IMR-90 (cell line): ENCODE results near the gene FOXP1. TPM values are rescaled to one million over a fixed set of nuclear protein-coding genes. Genes with fewer than 3 reads are reported as not detected.

Experiments
- ATAC-seq: fragments of 200-7000 bp; cut with Tn5 transposase; 2 replicates; pipeline ENCODE4 v1.9.1; 2020; ENCODE audit warnings: low read depth, mild to moderate bottlenecking, moderate library complexity
- BruUV-seq: library from RNA; stranded (reverse); fragments of 400-500 nt; replicated peaks from 2 replicates; lab custom pipeline; 2021; lab: Mats Ljungman, UMichigan
- CTCF ChIA-PET: fragments of 300-600 bp; formaldehyde crosslinking; extraction: SDS; loops from one replicate; lab custom pipeline; 2021; ENCODE audit warnings: antibody characterized with exemption; lab: Yijun Ruan, JAX
- POLR2A ChIA-PET: fragments of 300-600 bp; sonication (Branson Sonifier 250); formaldehyde crosslinking; loops from one replicate; lab custom pipeline; 2022; ENCODE audit warnings: antibody characterized with exemption; ENCODE audit not compliant: unreplicated experiment; lab: Charles Lee
- DNase-seq: peaks from one replicate; pipeline ENCODE4 v3.0.0; 2013
- H2AFZ ChIP-seq: replicated peaks from 2 replicates; pipeline ENCODE3; 2013; ENCODE audit warnings: low read length, mild to moderate bottlenecking; ENCODE audit not compliant: poor library complexity
- H2AK5ac ChIP-seq: 2 replicates; pipeline ENCODE4 v1.6.1; 2013; ENCODE audit warnings: low read depth, low read length, inconsistent platforms
- H2AK9ac ChIP-seq: replicated peaks from 2 replicates; pipeline ENCODE3; 2013; ENCODE audit warnings: mild to moderate bottlenecking, low read depth, low read length, moderate library complexity; ENCODE audit not compliant: poor library complexity
- H2BK120ac ChIP-seq: 2 replicates; pipeline ENCODE4 v1.6.1; 2013; ENCODE audit warnings: low read depth, low read length, inconsistent platforms
- H2BK15ac ChIP-seq: 3 replicates; pipeline ENCODE4 v1.6.1; 2013; ENCODE audit warnings: low read depth, low read length, inconsistent platforms
- H2BK20ac ChIP-seq: 2 replicates; pipeline ENCODE4 v1.6.1; 2013; ENCODE audit warnings: low read depth, mild to moderate bottlenecking, inconsistent platforms, low read length, moderate library complexity
- H2BK5ac ChIP-seq: 2 replicates; pipeline ENCODE4 v1.6.1; 2013; ENCODE audit warnings: mild to moderate bottlenecking, low read depth, low read length, inconsistent platforms; ENCODE audit not compliant: poor library complexity, severe bottlenecking
- H3K14ac ChIP-seq: replicated peaks from 2 replicates; pipeline ENCODE4 v1.6.1; 2013; ENCODE audit warnings: low read depth, low read length, inconsistent platforms
- H3K18ac ChIP-seq: 2 replicates; pipeline ENCODE4 v1.6.1; 2013; ENCODE audit warnings: low read depth, low read length, control low read depth
- H3K23ac ChIP-seq: 2 replicates; pipeline ENCODE4 v1.6.1; 2013; ENCODE audit warnings: low read depth, low read length, inconsistent platforms
- H3K27ac ChIP-seq: 2 replicates; pipeline ENCODE4 v1.5.1; 2013; ENCODE audit warnings: mild to moderate bottlenecking, control low read depth, low read length; ENCODE audit not compliant: insufficient read depth
- H3K27me3 ChIP-seq: 2 replicates; pipeline ENCODE4 v1.6.1; 2013; ENCODE audit warnings: low read length; ENCODE audit not compliant: control insufficient read depth, insufficient read depth
- H3K36me3 ChIP-seq: 2 replicates; pipeline ENCODE4 v1.6.1; 2013; ENCODE audit warnings: low read length, mixed read lengths; ENCODE audit not compliant: control insufficient read depth, insufficient read depth
- H3K4ac ChIP-seq: 2 replicates; pipeline ENCODE4 v1.6.1; 2013; ENCODE audit warnings: low read depth, low read length, inconsistent platforms
- H3K4me1 ChIP-seq: 2 replicates; pipeline ENCODE4 v1.6.1; 2013; ENCODE audit warnings: low read length, mixed read lengths; ENCODE audit not compliant: control insufficient read depth, insufficient read depth
- H3K4me2 ChIP-seq: 2 replicates; pipeline ENCODE4 v1.6.1; 2013; ENCODE audit warnings: low read depth, mild to moderate bottlenecking, control low read depth, low read length, moderate library complexity
- H3K4me3 ChIP-seq: 2 replicates; pipeline ENCODE4 v1.5.1; 2013; ENCODE audit warnings: low read depth, mild to moderate bottlenecking, control low read depth, low read length, moderate library complexity; ENCODE audit not compliant: insufficient read depth
- H3K56ac ChIP-seq: 2 replicates; pipeline ENCODE4 v1.6.1; 2013; ENCODE audit warnings: low read length, inconsistent platforms; ENCODE audit not compliant: insufficient read depth; ENCODE audit errors: extremely low read depth
- H3K79me1 ChIP-seq, 2 experiments: 2 replicates each; pipeline ENCODE4 v1.6.1; 2013; ENCODE audit warnings: low read length in 2 of 2, inconsistent platforms in 1 of 2, low read depth in 1 of 2
- H3K9ac ChIP-seq: 2 replicates; pipeline ENCODE4 v1.6.1; 2013; ENCODE audit warnings: low read depth, low read length, control low read depth
- H3K9me1 ChIP-seq: 2 replicates; pipeline ENCODE4 v1.6.1; 2013; ENCODE audit warnings: low read length, inconsistent platforms; ENCODE audit not compliant: insufficient read depth
- H3K9me3 ChIP-seq: 2 replicates; pipeline ENCODE4 v1.6.1; 2013; ENCODE audit warnings: low read length; ENCODE audit not compliant: control insufficient read depth, insufficient read depth
- H4K20me1 ChIP-seq: 2 replicates; pipeline ENCODE4 v1.6.1; 2013; ENCODE audit warnings: low read length, inconsistent platforms; ENCODE audit not compliant: insufficient read depth
- H4K5ac ChIP-seq: 2 replicates; pipeline ENCODE4 v1.6.1; 2013; ENCODE audit warnings: mild to moderate bottlenecking, low read depth, low read length, control low read depth
- H4K8ac ChIP-seq, 2 experiments: 2 replicates each; pipeline ENCODE4 v1.6.1; 2013; ENCODE audit warnings: low read depth in 2 of 2, low read length in 2 of 2, control low read depth in 1 of 2, inconsistent platforms in 1 of 2
- H4K91ac ChIP-seq: 2 replicates; pipeline ENCODE4 v1.6.1; 2013; ENCODE audit warnings: low read depth, low read length, inconsistent platforms; ENCODE audit not compliant: insufficient read depth
- MAFK ChIP-seq: IDR thresholded peaks from 2 replicates; pipeline ENCODE4 v1.6.1; 2012; ENCODE audit warnings: low read depth, low read length, improper control_type of control experiment
- RAD21 ChIP-seq: IDR thresholded peaks from 2 replicates; pipeline ENCODE4 v1.6.1; 2012; ENCODE audit warnings: low read length, improper control_type of control experiment
- WGBS, 2 experiments: methylation state at CpG; one replicate each; pipeline versions ENCODE4 v1.1.5 to v1.1.7; 2013; ENCODE audit warnings: missing lambda C conversion rate in 2 of 2; ENCODE audit not compliant: insufficient read length in 1 of 2; ENCODE audit errors: extremely low coverage in 2 of 2; 5-methylcytosine and 5-hydroxymethylcytosine counted together
- dilution Hi-C: fragments of 300-500 bp; cut with HindIII; formaldehyde crosslinking; loops from one replicate; pipeline ENCODE4 v1.14.3; 2018; ENCODE audit warnings: low sequenced_read_pairs; ENCODE audit not compliant: unreplicated experiment
- in situ Hi-C: fragments of 300-500 bp; cut with MboI; formaldehyde crosslinking; loops from 3 replicates; pipeline ENCODE4 v1.14.3; 2019; ENCODE audit warnings: low sequenced_read_pairs, inconsistent platforms, mixed read lengths
- intact Hi-C: fragments of 100-400 bp; cut with micrococcal nuclease; formaldehyde crosslinking; loops from 2 replicates; pipeline ENCODE4 v1.10.0; 2022
- polyA plus RNA-seq, 3 experiments: library from polyadenylated mRNA; depleted of rRNA; stranded (reverse); fragments of >200 nt; gene quantifications; 2 replicates each; pipeline ENCODE4 v1.2.3, GENCODE V29; 2012; ENCODE audit warnings: low replicate concordance in 1 of 3
- total RNA-seq: library from RNA; depleted of rRNA; stranded (reverse); fragments of >200 nt; gene quantifications from 2 replicates; pipeline ENCODE4 v1.2.3, GENCODE V29; 2012

The FOXP1 gene
- total and polyA plus RNA-seq, 2 of the 4 experiments (the other 2 are of a cell fraction), result 37.0 to 132 TPM

GRCh38 chr3:71372241-71372768, 211.2 kb downstream of the FOXP1 start:
- H2BK15ac ChIP-seq, result no peak overlapping the region
- H3K27ac ChIP-seq, result no peak overlapping the region
- in situ Hi-C loops (no loop called here), dilution Hi-C loops (no loop called here), intact Hi-C loops (no loop called here)
- H4K91ac ChIP-seq, result no peak overlapping the region
- H3K4me3 ChIP-seq, result no peak overlapping the region
- H3K56ac ChIP-seq, result no peak overlapping the region
- WGBS, 2 experiments, result 100% methylated on average over 5 of the region's 11 CpGs; no CpG with 5 or more reads in 1 of the 2 experiments
- H3K9me3 ChIP-seq, result no peaks in the 10 kb centered on the region
- H2BK120ac ChIP-seq, result no peak overlapping the region
- no peak overlapping the region for H3K23ac ChIP-seq
- no peak overlapping the region for H2AK9ac ChIP-seq
- H4K20me1 ChIP-seq, result no peaks in the 10 kb centered on the region
- H3K18ac ChIP-seq, result no peak overlapping the region
- no peak overlapping the region for H4K5ac ChIP-seq
- no peak for ATAC-seq
- H3K4me1 ChIP-seq, result peaks cover 4% of the 10 kb centered on the region; the same call in 1 of the 2 replicates
- no peak for DNase-seq
- H2AK5ac ChIP-seq, result no peak overlapping the region
- no peaks in the 10 kb centered on the region for H3K36me3 ChIP-seq
- H3K9me1 ChIP-seq, result no peaks in the 10 kb centered on the region
- CTCF ChIA-PET, result no interaction called here
- H2BK5ac ChIP-seq, result no peak overlapping the region
- no TSS peak for BruUV-seq
- H2AFZ ChIP-seq, result no peak overlapping the region
- no peaks in the 10 kb centered on the region for H3K27me3 ChIP-seq
- H3K4me2 ChIP-seq, result no peak overlapping the region
- H3K4ac ChIP-seq, result no peak overlapping the region
- TF ChIP-seq MAFK (no peak), RAD21 (no peak)
- H3K14ac ChIP-seq, result no peak overlapping the region
- no peak overlapping the region for H3K9ac ChIP-seq
- POLR2A ChIA-PET, result no interaction called here
- peaks cover 8 to 12% of the 10 kb centered on the region in 2 experiments for H3K79me1 ChIP-seq
- no peak overlapping the region for H2BK20ac ChIP-seq
- no peak overlapping the region for H4K8ac ChIP-seq
